MM.1S (cell line): ENCODE measurements around the gene CCDC85B.

Experiments
- EZH2 ChIP-seq: fragments of 300-600 bp; sonication (generic); optimal IDR thresholded peaks from 2 replicates; pipeline ENCODE3; 2017; ENCODE audit warnings: low read depth, mild to moderate bottlenecking, antibody characterized with exemption, low read length, mixed read lengths
- TF ChIP-seq, protein P1 (sequence below): fragments of 300-600 bp; sonication (generic); IDR thresholded peaks from 2 replicates; pipeline ENCODE4 v1.5.1; 2016; ENCODE audit warnings: antibody characterized with exemption, low read length, mixed read lengths

DNA sequence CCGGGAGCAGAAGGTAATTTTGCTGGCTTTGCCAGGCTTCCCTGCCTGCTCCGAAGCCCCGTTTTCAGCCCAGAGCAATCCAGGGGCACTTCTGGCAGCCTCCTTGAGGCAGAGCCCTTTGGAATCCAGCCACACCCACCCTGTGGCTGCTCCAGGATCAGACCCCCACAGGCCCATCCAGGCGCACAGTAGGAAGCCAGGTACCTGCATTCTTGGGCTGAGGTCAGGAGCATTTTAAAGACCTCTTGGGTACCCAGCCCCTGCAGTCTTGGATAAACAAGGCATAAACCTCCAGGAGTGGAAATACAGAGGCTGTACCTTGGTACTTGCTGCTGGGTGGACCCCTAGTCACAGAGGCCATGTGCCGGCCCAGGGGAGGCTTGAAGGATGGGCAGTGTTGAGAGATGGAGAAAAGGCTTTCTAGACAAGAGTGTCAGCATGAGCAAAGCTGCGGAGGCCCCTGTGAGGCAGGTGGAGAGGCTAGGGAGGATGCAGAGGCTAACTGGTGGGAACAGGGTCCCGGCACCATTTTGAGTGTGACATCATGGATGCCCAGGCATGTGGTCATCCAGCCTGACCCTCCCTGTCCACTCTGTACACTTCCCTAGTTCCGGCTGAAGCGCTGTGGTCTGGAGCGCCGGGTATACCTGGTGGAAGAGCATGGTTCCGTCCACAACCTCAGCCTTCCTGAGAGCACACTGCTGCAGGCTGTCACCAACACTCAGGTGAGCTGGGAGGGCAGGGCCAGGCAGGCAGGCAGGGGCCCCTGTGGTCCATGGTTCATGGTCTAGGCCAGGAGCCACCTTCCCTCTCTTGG lies 26.4 kb upstream of the CCDC85B start:
- TF ChIP-seq, protein P1, sequence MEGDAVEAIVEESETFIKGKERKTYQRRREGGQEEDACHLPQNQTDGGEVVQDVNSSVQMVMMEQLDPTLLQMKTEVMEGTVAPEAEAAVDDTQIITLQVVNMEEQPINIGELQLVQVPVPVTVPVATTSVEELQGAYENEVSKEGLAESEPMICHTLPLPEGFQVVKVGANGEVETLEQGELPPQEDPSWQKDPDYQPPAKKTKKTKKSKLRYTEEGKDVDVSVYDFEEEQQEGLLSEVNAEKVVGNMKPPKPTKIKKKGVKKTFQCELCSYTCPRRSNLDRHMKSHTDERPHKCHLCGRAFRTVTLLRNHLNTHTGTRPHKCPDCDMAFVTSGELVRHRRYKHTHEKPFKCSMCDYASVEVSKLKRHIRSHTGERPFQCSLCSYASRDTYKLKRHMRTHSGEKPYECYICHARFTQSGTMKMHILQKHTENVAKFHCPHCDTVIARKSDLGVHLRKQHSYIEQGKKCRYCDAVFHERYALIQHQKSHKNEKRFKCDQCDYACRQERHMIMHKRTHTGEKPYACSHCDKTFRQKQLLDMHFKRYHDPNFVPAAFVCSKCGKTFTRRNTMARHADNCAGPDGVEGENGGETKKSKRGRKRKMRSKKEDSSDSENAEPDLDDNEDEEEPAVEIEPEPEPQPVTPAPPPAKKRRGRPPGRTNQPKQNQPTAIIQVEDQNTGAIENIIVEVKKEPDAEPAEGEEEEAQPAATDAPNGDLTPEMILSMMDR = no peak
- TF ChIP-seq EZH2 = no peak
